ENCODE results near the gene ITGBL1. TPM values are rescaled to one million over a fixed set of nuclear protein-coding genes. Genes with fewer than 3 reads are reported as not detected.
A peak's percentile ranks its signal among the peaks of the same experiment; 100 is the strongest.

Gene ITGBL1
- total RNA-seq, 1 experiment from 2014 or later, result 6.9 TPM

GRCh38 chr13:101450749-101451130, 1.7 kb upstream of the ITGBL1 start:
- DNase-seq (ENCODE audit: low spot score), result no peak

DNA sequence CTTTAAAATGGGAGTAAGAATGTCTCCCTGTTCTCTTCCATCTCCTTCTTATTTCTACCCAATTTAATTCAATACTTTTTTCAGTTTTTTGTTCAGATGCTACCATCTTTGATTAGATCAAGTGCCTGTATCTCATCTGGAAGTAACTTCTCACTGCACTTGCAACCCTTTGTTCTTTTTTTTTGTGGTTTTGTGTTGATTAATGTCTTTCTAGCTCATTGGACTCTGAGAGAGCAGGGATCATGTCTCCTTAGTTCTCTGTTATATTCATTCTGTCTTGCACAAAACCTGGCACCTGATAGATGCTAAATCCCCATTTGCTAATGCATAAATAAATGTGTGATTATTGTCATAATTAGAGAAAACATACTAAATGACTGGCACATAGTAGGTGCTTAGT, 834 bp upstream of the ITGBL1 start:
- no peak for DNase-seq (ENCODE audit: low spot score)

DNA sequence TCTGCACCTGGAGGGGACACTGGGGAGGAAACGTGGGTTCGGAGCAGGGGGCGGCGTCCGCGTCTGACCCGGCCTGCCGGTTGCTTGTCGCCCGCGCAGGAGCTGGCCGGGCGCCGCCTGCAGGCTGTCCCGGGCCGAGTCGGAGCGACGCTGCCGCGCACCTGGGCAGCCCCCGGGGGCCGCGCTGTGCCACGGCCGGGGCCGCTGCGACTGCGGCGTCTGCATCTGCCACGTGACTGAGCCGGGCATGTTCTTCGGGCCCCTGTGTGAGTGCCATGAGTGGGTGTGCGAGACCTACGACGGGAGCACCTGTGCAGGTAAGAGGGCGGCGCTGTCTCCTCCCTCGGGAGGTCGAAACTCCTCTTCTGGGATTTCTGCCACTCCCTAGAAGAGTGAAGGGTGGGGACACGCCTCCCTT, 1.3 kb downstream of the ITGBL1 start:
- no peak for DNase-seq (ENCODE audit: low spot score)

DNA sequence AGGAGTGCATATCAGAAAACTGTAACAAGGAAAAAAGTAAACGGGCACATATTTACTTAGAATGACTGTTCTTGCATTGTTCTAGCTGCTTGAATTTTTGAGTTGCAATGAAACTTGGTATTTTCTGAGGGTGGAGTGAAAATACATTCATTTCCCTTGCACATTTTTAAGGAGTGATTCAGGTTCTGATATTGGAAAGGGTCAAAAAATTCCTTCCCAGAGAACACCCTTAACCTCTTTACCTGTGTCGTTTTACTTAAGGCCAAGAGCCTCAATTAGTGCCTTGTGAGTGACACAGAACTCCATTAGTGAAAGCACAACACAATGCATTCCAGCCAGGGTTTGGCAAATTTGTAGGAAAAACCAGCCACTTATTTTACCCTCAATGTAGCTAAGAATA, 2.3 kb downstream of the ITGBL1 start:
- DNase-seq (ENCODE audit: low spot score), result no peak

DNA sequence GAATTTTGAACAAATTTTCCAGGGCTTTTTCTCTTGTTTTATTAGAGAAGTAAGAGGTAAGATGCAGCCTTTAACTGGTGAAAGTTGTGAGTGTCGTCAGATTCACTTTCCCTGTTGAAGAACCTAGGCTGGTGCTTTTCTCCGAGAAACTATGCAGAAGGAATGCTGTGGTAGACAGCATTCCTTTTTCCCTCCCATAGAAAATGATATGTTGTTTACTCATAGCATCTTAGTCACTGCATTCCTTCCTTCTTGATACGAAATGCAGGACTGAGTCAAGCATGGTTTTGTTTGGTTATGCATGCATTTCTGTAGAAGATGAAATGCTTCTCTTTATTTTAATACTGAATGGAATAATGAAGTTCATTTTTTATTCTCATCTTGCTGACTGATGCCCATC, 3.4 kb downstream of the ITGBL1 start:
- DNase-seq (ENCODE audit: low spot score), result peak; percentile 78

DNA sequence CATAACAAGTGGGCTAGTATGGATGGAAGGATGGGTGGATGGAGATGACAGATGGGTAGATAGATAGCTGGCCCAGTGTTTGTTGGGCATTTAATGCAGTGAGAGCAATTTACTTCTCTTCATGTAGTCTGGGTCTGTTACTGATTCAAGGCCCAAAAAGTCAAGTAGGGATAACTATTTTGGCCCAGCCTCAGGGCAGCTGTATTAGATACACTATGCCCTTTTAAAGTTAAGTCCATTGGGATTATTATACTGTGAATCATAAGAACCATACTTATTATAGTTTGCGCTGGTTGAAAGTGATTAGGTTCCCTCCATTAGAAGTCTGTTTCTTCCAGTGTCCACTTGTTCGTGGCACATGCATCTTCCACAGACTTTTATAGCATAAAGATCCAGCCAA, 4.7 kb downstream of the ITGBL1 start:
- DNase-seq (ENCODE audit: low spot score), result no peak

- no peak for DNase-seq (ENCODE audit: low spot score)
Observed at GRCh38 chr13:101465877-101466276, 13.4 kb downstream of the ITGBL1 start.

- no peak for DNase-seq (ENCODE audit: low spot score)
Observed at GRCh38 chr13:101467415-101467814, 14.9 kb downstream of the ITGBL1 start.

DNA sequence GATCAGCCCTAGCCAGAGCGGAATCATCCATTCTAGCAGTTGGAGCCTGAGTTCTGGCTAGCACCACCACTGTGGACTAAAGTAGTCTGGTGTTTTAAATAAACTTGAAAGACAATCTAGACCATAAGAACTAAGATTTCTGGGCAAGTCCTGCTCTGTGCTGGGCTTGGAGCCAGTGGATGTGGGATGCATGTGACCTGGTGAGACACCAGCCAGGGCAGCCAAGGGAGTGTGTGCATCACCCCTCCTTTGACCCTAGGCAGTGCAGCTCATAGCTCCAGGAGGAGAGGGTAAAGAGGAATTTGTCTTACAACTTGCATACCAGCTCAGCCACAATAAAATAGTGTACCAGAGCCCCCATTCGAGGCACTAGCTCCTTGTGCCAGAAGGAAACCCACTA, 21.0 kb downstream of the ITGBL1 start:
- peak; percentile 8 for DNase-seq (ENCODE audit: low spot score)

GRCh38 chr13:101474419-101474957, 22.0 kb downstream of the ITGBL1 start:
- peak; percentile 61 for DNase-seq (ENCODE audit: low spot score)

- DNase-seq (ENCODE audit: low spot score), result no peak
Observed at GRCh38 chr13:101475536-101475935, 23.1 kb downstream of the ITGBL1 start.

- no peak for DNase-seq (ENCODE audit: low spot score)
Observed at GRCh38 chr13:101481421-101481820, 28.9 kb downstream of the ITGBL1 start.

DNA sequence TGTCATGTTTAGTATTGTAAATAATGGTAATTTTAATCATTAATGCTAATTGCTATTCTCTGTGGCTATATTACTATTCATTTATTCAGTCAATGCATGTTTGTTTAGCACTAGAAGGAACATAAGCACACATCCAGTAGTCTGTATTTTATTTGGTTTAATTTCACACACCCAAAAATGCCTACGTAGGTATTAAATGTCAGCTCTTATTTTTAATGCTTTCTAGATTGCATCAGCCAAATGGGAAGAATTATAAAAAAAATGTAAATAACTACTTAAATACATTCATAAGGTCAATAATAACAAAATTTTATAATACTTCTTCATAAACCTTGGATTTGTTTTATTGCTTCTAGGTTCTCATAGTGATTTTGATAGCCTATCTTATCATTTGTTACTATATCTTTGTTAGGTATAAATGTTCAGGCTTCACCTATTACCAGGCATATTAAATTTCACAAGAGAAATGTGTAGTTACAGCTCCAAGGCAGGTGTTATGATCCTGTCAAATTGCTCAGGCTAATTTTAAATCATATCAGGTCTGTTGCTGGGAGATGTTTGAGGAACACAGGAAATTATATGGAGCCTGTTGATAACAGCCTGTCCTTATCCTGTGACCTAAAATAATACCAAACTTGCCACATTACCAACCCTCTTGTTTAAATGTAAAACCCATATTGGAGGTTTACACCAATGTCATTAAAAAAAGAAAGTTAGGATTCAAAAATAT, 34.4 kb downstream of the ITGBL1 start:
- DNase-seq (ENCODE audit: low spot score), result no peak

- DNase-seq (ENCODE audit: low spot score), result no peak
Observed at GRCh38 chr13:101487438-101487830, 35.0 kb downstream of the ITGBL1 start.

DNA sequence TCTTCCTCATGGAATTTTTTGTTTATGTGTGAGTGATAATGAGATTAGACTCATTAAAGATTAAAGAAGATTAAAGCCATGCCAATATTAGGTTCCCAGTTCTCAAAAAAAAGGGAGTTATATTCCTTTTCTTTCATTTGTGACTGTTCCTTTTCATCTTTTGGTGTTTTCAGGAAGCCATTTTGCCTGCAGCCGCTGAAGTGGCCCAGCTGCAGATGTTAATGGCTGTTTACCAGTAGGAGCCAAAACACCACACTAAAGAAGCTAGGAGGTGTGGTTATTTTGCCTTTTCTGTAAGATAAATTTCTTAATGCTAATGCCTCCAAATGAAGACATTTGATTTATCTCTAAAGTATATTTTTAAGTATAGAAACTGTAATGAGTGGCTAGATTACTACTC, 36.3 kb downstream of the ITGBL1 start:
- no peak for DNase-seq (ENCODE audit: low spot score)

DNA sequence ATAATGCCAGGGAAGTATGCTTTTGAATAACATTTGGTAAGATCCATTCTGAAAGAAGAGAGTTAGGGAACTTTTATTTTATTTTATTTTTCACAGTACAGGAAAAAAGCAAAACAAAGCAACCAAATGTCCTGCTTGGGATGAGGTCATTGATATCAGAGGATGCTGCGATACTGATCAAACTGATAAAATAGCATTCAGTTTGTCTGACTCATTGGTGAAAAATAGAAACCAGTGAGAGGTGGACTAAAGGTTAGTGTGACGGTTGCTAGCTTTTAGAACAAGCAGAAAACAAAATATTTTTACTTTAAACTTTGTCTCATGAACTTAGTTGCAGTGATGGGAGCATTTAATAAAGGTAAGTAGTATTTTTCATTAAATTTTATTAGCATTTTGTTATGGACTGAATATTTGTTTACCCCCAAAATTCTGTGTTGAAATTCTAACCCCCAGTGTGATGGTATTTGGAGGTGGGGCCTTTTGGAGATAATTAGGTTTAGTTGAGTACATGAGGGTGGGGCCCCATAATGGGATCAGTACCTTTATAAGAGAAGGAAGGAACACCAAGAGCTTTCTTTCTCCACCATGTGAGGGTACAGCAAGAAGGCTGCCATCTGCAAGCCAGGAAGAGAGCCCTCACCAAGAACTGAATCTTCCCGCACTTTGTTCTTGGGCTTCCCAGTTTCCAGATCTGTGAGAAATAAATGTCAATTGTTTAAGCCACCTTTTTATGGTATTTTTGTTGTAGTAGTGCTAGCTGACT, 37.3 kb downstream of the ITGBL1 start:
- no peak for DNase-seq (ENCODE audit: low spot score)

DNA sequence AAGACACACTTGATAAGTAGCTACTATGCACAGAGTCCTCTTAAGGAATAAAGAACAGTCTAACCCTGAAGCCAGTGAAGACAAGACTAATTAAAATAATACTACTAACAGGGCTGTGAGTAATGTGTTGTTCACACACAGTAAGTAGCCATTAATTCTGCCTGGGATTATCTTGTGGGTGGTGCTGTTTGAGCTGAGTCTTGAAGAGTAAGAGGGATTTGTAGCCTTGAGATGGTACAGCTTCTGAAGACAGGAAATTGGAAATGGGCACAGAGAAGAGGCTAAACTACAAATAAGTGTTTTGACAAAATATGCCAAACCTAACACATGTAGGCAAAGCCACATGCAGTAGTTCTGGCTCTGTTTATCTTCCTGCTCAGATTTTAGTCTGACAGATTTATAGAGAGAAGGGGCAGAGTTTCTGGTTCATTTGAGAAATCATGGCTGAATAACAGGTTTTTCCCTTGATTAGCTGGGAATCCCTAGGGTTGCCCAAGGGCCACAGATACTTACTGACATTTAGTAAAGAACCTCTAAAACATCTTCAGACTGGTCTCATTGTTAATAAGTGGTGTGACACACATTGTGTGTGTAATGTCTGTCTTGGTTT, 38.0 kb downstream of the ITGBL1 start:
- no peak for DNase-seq (ENCODE audit: low spot score)

DNA sequence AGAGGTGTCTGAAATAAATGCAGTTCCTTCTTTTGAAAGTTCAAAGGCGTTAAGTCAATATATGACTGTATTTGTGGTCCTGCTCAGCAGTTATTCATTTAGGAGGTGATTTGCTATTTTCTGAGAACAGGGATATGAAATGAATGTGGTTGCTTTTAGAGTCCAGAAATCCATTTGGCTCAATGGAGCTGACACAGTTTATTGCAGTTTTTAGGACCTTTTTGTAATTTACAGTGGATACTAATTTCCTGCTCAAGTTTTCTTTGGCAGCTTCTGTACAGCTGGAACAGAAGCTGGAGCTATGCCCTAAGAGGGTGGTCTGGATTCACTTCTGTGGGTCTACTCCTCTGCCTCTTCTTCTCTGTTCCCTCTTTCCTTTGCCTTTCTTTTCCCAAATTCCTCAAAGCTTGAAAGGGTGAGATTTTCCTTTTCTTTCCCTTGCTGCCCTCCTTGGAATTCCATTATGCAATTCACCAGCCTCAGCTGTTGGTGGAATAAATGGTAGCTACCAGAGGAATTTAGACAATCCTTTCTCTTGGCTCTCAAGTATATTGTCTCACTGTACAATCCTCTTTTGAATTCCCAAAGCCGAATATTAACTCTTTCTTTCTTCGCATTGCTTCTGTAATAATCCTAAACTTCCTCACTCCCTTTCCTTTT, 39.9 kb downstream of the ITGBL1 start:
- no peak for DNase-seq (ENCODE audit: low spot score)

DNA sequence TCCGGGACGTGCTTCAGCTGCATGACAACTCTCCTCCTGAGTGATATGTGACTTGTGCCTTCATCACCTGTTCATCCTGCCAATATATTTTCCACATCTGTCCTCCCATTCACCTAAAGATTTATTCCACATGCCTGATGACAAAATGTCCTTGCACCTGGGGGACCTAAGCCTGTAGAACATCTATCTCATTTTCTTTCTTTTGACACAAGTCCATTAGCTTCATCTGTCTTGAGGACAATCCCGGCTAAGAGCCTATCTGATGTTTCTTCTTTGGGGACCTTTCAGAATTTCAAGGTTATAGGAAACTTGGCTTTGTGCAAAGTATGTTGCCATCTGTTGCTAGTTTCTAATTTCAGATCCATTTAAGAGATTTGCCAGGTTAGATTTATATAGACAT, 41.1 kb downstream of the ITGBL1 start:
- no peak for DNase-seq (ENCODE audit: low spot score)

DNA sequence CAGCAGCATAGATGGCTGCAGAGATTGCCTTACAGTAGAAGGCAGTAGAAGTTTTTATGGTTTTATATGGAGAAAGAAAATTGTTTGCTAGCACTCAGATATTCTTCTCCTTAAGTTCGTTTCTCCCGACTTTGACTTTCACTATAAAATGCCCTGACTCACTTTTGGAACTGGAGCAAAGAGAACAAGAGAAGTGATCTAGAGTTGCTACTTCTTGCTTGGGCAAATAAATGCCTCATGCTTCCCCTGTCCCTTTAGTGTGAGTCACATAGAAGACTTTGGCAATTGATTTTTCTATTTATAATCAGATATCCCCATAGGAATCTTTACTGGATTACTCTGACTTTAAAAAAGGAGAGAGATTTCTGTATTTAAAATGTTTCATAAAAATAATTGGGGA, 46.9 kb downstream of the ITGBL1 start:
- no peak for DNase-seq (ENCODE audit: low spot score)

GRCh38 chr13:101502618-101503017, 50.1 kb downstream of the ITGBL1 start:
- DNase-seq (ENCODE audit: low spot score), result no peak

DNA sequence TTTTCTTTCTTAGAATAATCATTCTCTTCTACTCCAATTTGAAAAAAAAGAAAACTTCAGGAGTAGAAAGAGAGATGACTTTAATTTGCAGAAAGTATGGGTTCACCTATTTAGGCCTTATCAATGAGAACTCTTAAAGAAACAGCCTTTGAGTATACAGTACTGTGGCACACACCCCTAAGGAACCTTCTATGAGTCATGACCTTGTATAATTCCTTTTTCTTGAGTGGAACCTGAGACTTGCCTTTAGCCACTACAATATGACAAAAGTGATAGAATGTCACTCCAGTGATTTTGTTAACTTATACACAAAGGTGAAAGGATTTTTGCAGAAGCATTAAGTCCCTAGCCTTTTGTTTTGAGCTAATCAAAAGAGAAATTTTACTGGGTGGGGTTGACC, 58.7 kb downstream of the ITGBL1 start:
- DNase-seq (ENCODE audit: low spot score), result no peak

Measured in H4 (cell line).